ENCODE data around the gene ACACB. TPM values are rescaled to one million over a fixed set of nuclear protein-coding genes. Genes with fewer than 3 reads are reported as not detected.

The ACACB gene
- total RNA-seq, 1 experiment from 2014 or later = 20.0 TPM

GRCh38 chr12:109289004-109289403, 172.6 kb downstream of the ACACB start (continued):
- TF ChIP-seq AFF4 (CRISPR knock-in tag; IDR thresholded peaks at IDR 0.05; ENCODE audit: borderline replicate concordance) = no peak
- TF ChIP-seq SOX15 (CRISPR knock-in tag; IDR thresholded peaks at IDR 0.05) = no peak
- TF ChIP-seq CBFB (CRISPR knock-in tag; IDR thresholded peaks at IDR 0.05; ENCODE audit: low read depth) = no peak
- no peak for TF ChIP-seq ATF1 (CRISPR knock-in tag; IDR thresholded peaks at IDR 0.05)

GRCh38 chr12:109289551-109289950, 173.2 kb downstream of the ACACB start:
- no peak overlapping the region for H3K4me3 Mint-ChIP-seq
- 0 out of 2 replicates have a peak, but pooled peaks cover under 1% of the 10 kb centered on the region for H3K27me3 Mint-ChIP-seq (ENCODE audit: low read depth)
- H3K27ac Mint-ChIP-seq = no peak overlapping the region
- DNase-seq (ENCODE audit: low spot score) = no peak
- no peak for ATAC-seq
- H3K36me3 Mint-ChIP-seq = no peaks in the 10 kb centered on the region
- no peaks in the 10 kb centered on the region for H3K9me3 Mint-ChIP-seq
- CTCF ChIA-PET = interaction anchor here (0.6 to 1.0 kb wide), 2 partner anchors 11 to 96 kb away, joined by 3 read pairs; no protein-coding TSS in a partner anchor
- TF ChIP-seq MYBL2 (CRISPR knock-in tag; IDR thresholded peaks at IDR 0.05) (no peak), KAT7 (CRISPR knock-in tag; IDR thresholded peaks at IDR 0.05; ENCODE audit: borderline replicate concordance) (no peak), ZNF263 (CRISPR knock-in tag; IDR thresholded peaks at IDR 0.05; ENCODE audit: low read depth) (no peak), STAT6 (CRISPR knock-in tag; conservative IDR thresholded peaks at IDR 0.05; ENCODE audit: low read depth) (no peak), MLX (CRISPR knock-in tag; IDR thresholded peaks at IDR 0.05) (no peak)
- POLR2A ChIA-PET = no interaction called here
- peaks cover 16% of the 10 kb centered on the region for H3K4me1 Mint-ChIP-seq

- no peak overlapping the region for H3K4me3 Mint-ChIP-seq
- H3K4me1 Mint-ChIP-seq = peaks cover 16% of the 10 kb centered on the region
- H3K9me3 Mint-ChIP-seq = no peaks in the 10 kb centered on the region
- no peaks in the 10 kb centered on the region for H3K36me3 Mint-ChIP-seq
- ChIA-PET POLR2A (interaction anchor here (0.5 kb wide), 1 partner anchor 30 kb away, joined by 3 read pairs; no protein-coding TSS in a partner anchor), CTCF (interaction anchor here (1.8 kb wide), 1 partner anchor 95 kb away, joined by 8 read pairs; no protein-coding TSS in a partner anchor)
- ATAC-seq (no peak), DNase-seq (ENCODE audit: low spot score) (no peak)
- H3K27ac Mint-ChIP-seq = no peak overlapping the region
- peaks cover 4% of the 10 kb centered on the region; the same call in 1 of the 2 replicates for H3K27me3 Mint-ChIP-seq (ENCODE audit: low read depth)
- no peak for TF ChIP-seq NFATC4 (CRISPR knock-in tag; IDR thresholded peaks at IDR 0.05)
- TF ChIP-seq USF1 (CRISPR knock-in tag; IDR thresholded peaks at IDR 0.05) = no peak
- no peak for TF ChIP-seq TP53 (CRISPR knock-in tag; IDR thresholded peaks at IDR 0.05)
- TF ChIP-seq ZNF425 (CRISPR knock-in tag; conservative IDR thresholded peaks at IDR 0.05) = no peak
- no peak for TF ChIP-seq FOXJ3 (CRISPR knock-in tag; IDR thresholded peaks at IDR 0.05; ENCODE audit: borderline replicate concordance)
- TF ChIP-seq ATF6 (CRISPR knock-in tag; IDR thresholded peaks at IDR 0.05) = no peak
- TF ChIP-seq HMGA2 (CRISPR knock-in tag; IDR thresholded peaks at IDR 0.05) = no peak
- no peak for TF ChIP-seq MYBL2 (CRISPR knock-in tag; IDR thresholded peaks at IDR 0.05)
- no peak for TF ChIP-seq GRHL2 (CRISPR knock-in tag; IDR thresholded peaks at IDR 0.05; ENCODE audit: insufficient replicate concordance, severe bottlenecking)
- TF ChIP-seq ZMAT4 (CRISPR knock-in tag; IDR thresholded peaks at IDR 0.05) = no peak
- TF ChIP-seq USF2 (CRISPR knock-in tag; IDR thresholded peaks at IDR 0.05) = no peak
- TF ChIP-seq ATF1 (CRISPR knock-in tag; IDR thresholded peaks at IDR 0.05) = no peak
- no peak for TF ChIP-seq PRRX2 (CRISPR knock-in tag; IDR thresholded peaks at IDR 0.05)
Measured at GRCh38 chr12:109290061-109290460, 173.7 kb downstream of the ACACB start.
